ENCODE data around the gene AUNIP. TPM values are rescaled to one million over a fixed set of nuclear protein-coding genes. Genes with fewer than 3 reads are reported as not detected.

The AUNIP gene
- total RNA-seq, 2 experiments from 2014 or later, result 8.8 to 10.3 TPM

DNA sequence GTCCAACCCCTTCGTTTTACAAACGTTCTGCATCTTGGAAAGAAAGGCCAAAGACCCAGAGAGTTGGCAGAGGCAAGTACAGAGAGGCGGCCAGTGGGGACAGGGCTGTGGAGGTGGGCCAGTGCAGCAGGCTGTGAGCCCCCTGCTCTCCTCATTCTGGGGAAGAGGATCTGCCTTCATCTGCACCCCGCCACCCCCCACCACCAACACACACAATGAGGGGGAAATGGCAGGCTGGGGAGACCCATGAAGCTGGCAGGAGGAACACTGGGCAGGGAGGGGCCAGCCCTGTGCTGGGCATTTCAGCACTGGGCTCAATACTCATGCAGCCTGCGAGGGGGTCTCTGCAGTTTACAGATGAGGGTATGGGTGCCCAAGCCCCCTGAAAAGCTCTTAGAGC is 32.3 kb upstream of the AUNIP start:
- Mint-ChIP-seq H3K9me3 (no peaks in the 10 kb centered on the region), H3K36me3 (ENCODE audit: low read depth) (peaks cover 3% of the 10 kb centered on the region), H3K4me3 (no peak overlapping the region), H3K27me3 (no peaks in the 10 kb centered on the region), H3K27ac (no peak overlapping the region), H3K4me1 (ENCODE audit: low read depth) (peaks cover 16% of the 10 kb centered on the region)
- DNase-seq (no peak), ATAC-seq (no peak)
- intact Hi-C loops (cut with micrococcal nuclease), result no loop called here
- ChIA-PET CTCF (interaction anchor here (20.0 kb wide), 1 partner anchor 108 kb away, joined by 417 read pairs; the partner anchor contains the start of gene PAFAH2), POLR2A (interaction anchor here (0.8 to 5.3 kb wide), 5 partner anchors 13 to 540 kb away, joined by 3 to 26 read pairs (median 3); partner anchors contain the start of gene PAQR7)
- TF ChIP-seq, protein P1, sequence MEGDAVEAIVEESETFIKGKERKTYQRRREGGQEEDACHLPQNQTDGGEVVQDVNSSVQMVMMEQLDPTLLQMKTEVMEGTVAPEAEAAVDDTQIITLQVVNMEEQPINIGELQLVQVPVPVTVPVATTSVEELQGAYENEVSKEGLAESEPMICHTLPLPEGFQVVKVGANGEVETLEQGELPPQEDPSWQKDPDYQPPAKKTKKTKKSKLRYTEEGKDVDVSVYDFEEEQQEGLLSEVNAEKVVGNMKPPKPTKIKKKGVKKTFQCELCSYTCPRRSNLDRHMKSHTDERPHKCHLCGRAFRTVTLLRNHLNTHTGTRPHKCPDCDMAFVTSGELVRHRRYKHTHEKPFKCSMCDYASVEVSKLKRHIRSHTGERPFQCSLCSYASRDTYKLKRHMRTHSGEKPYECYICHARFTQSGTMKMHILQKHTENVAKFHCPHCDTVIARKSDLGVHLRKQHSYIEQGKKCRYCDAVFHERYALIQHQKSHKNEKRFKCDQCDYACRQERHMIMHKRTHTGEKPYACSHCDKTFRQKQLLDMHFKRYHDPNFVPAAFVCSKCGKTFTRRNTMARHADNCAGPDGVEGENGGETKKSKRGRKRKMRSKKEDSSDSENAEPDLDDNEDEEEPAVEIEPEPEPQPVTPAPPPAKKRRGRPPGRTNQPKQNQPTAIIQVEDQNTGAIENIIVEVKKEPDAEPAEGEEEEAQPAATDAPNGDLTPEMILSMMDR (IDR thresholded peaks at IDR 0.05), result no peak

DNA sequence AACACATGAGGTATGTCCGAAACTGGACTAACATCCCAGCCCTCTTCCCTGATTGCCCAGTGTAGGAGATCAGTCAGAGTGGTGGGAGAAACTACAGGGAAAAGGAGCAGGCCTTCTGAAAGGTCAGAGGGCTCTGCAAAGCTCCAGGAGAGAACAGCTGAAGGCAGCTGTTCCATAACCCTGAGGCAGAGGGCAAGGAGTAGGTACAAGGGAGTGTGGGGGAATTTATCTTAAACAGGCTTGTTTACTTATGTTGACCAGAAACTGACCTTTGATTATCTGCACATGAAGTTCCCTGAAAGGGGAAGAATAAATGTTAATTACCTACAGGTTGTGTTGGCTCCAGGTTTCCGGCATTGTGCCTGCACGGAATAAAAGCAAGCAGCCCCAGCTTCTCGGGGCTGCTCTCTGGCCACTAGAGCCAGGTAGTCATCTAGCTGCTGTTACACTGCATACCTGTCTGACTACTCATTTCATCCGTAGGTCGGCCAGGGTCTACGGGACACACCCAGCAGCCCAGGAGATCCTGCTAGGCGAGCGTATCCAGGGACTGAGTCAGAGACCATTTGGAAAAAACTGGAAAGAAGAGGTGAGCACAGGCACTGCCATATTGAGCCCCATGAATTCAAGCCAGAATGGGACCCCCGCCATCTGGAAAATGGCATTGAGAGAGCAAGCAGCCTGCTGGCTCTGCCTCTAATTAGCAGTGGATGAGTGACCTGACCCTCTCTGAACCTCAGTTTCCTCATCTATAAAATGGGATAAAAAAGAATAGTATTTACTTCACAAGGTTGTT is 31.2 kb upstream of the AUNIP start:
- intact Hi-C loops (cut with micrococcal nuclease), result no loop called here
- TF ChIP-seq, protein P1 (IDR thresholded peaks at IDR 0.05), result no peak
- no peak overlapping the region for H3K27ac Mint-ChIP-seq
- ATAC-seq (no peak), DNase-seq (no peak)
- H3K4me1 Mint-ChIP-seq (ENCODE audit: low read depth), result peaks cover 8% of the 10 kb centered on the region
- H3K9me3 Mint-ChIP-seq, result no peaks in the 10 kb centered on the region
- H3K4me3 Mint-ChIP-seq, result no peak overlapping the region
- H3K36me3 Mint-ChIP-seq (ENCODE audit: low read depth), result no peaks in the 10 kb centered on the region
- ChIA-PET POLR2A (interaction anchor here (1.1 to 3.7 kb wide), 3 partner anchors 12 to 541 kb away, joined by 3 to 8 read pairs (median 7); partner anchors contain the start of gene PAQR7), CTCF (interaction anchor here (1.3 to 20.0 kb wide), 2 partner anchors 53 to 109 kb away, joined by 3 to 417 read pairs; partner anchors contain the start of gene PAFAH2)
- H3K27me3 Mint-ChIP-seq, result no peaks in the 10 kb centered on the region

DNA sequence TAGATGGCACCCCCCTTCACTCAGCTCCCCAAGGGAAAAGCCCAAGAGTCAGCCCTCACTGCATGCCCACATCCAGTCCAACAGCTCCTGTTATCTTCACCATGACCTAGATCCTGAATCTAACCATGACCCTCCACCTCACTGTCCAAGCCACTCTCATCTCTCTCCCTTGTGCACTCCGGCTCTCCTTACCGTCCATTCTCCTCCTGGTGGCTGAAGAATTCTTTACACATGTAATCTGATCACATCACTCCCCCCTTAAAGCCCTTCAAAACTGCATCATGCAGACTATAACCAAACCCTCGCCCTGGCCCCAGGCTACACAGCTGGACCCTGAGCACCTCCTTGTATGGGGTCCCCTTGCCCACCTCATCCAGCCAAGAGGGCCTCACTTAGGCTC is 30.2 kb upstream of the AUNIP start:
- ATAC-seq (no peak), DNase-seq (no peak)
- Mint-ChIP-seq H3K27me3 (no peaks in the 10 kb centered on the region), H3K4me1 (ENCODE audit: low read depth) (peaks cover 5% of the 10 kb centered on the region), H3K36me3 (ENCODE audit: low read depth) (no peaks in the 10 kb centered on the region), H3K9me3 (no peaks in the 10 kb centered on the region), H3K4me3 (no peak overlapping the region), H3K27ac (no peak overlapping the region)
- intact Hi-C loops (cut with micrococcal nuclease), result no loop called here
- POLR2A ChIA-PET, result interaction anchor here (1.4 to 3.7 kb wide), 3 partner anchors 13 to 14 kb away, joined by 4 to 8 read pairs (median 7); partner anchors contain the start of gene PAQR7
- CTCF ChIA-PET, result interaction anchor here (1.3 to 20.0 kb wide), 3 partner anchors 41 to 110 kb away, joined by 3 to 417 read pairs (median 3); partner anchors contain the start of gene PAFAH2
- TF ChIP-seq, protein P1 (IDR thresholded peaks at IDR 0.05), result no peak

DNA sequence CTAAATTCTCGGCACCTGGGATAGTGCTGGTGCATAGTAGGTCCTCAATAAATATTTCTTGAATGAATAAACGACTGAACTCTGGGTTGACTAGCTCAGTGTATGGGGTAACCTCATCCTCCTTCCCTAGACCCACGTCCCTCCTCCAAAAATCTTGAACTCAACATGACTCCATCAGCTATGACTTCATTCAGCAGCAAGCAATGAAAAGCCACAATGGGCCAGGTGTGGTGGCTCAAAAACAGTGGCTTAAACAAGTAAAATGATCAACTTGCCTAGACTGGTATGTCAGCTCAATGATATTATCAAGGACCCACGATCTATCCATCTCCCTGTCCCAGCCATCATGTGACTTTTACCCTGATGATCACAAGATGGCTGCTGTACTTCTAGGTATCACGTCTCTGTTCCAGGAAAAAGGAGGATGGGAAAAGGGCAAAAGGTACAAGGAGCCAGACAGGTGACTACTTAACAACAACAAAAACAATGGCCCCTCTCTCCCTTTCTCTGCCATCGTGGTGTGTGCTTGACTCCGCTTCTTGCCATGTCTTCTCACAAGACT is 29.2 kb upstream of the AUNIP start:
- H3K27ac Mint-ChIP-seq, result no peak overlapping the region
- DNase-seq, result no peak
- TF ChIP-seq, protein P1 (IDR thresholded peaks at IDR 0.05), result no peak
- no peaks in the 10 kb centered on the region for H3K9me3 Mint-ChIP-seq
- no peak overlapping the region for H3K4me3 Mint-ChIP-seq
- POLR2A ChIA-PET, result interaction anchor here (1.2 to 1.4 kb wide), 2 partner anchors 15 to 109 kb away, joined by 3 to 4 read pairs; no protein-coding TSS in a partner anchor
- intact Hi-C loops (cut with micrococcal nuclease), result no loop called here
- H3K27me3 Mint-ChIP-seq, result no peaks in the 10 kb centered on the region
- H3K4me1 Mint-ChIP-seq (ENCODE audit: low read depth), result peaks cover 5% of the 10 kb centered on the region
- no peaks in the 10 kb centered on the region for H3K36me3 Mint-ChIP-seq (ENCODE audit: low read depth)
- CTCF ChIA-PET, result interaction anchor here (1.0 to 20.0 kb wide), 5 partner anchors 13 to 147 kb away, joined by 3 to 417 read pairs (median 3); partner anchors contain the start of genes PAFAH2 and PAQR7
- no peak for ATAC-seq
